ENCODE results near the gene RAB3D. TPM values are rescaled to one million over a fixed set of nuclear protein-coding genes. Genes with fewer than 3 reads are reported as not detected.

Gene RAB3D
- total RNA-seq, 2 experiments from 2014 or later, result 1.2 to 2.2 TPM

DNA sequence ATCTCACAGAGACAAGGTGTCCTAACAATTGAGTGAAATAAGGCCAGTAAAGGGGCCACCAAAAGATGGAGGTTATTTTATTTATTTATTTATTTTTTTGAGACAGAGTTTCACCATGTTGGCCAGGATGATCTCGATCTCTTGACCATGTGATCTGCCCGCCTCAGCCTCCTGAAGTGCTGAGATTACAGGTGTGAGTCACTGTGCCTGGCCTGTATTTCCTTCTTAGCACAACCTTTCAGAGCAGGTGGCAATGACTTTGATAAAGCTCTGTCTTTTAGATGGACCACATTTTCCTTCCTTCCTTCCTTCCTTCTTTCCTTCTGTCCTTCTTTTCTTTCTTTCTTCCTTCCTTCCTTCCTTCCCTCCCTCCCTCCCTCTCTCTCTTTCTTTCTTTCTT is 66.2 kb downstream of the RAB3D start:
- Mint-ChIP-seq H3K27me3 (peaks cover 52% of the 10 kb centered on the region), H3K9me3 (no peaks in the 10 kb centered on the region), H3K27ac (no peak overlapping the region), H3K4me1 (ENCODE audit: low read depth) (no peaks in the 10 kb centered on the region), H3K36me3 (ENCODE audit: low read depth) (no peaks in the 10 kb centered on the region), H3K4me3 (no peak overlapping the region)
- Histone ChIP-seq H3K4me1 (ENCODE audit: insufficient read depth, low read length) (no peaks in the 10 kb centered on the region), H3K4me3 (ENCODE audit: low read length) (no peak overlapping the region), H3K9me3 (ENCODE audit: control insufficient read depth in 1 of 2, insufficient read depth in 1 of 2, low read length in 2 of 2) (peaks cover 6 to 23% of the 10 kb centered on the region in 2 experiments), H3K27me3 (ENCODE audit: control insufficient read depth in 1 of 2, insufficient read depth in 2 of 2, low read length in 2 of 2) (peaks cover 30 to 31% of the 10 kb centered on the region in 2 experiments), H3K36me3 (ENCODE audit: insufficient read depth, low read length) (no peaks in the 10 kb centered on the region), H3K27ac (ENCODE audit: low read depth in 1 of 2, low read length in 2 of 2) (no peak overlapping the region)
- DNase-seq (no peak), ATAC-seq (ENCODE audit: poor library complexity) (no peak)
- no peak for TF ChIP-seq CTCF (IDR thresholded peaks at IDR 0.05)
- ChIA-PET POLR2A (no interaction called here), CTCF (no interaction called here)
- intact Hi-C loops (cut with DNase I, micrococcal nuclease), result no loop called here

Other genes starting within 250 kb of the RAB3D start
- gene SPC24, start 183.9 kb downstream of the RAB3D start, total RNA-seq, result 1 to 10 TPM in 1 of 2 experiments, under 1 TPM in 1; 0.59 to 1.5 TPM
- not detected for gene KANK2, start 142.1 kb downstream of the RAB3D start, total RNA-seq
- not detected for gene ANGPTL8, start 100.0 kb downstream of the RAB3D start, total RNA-seq
- under 1 TPM; 0.14 to 0.38 TPM for gene DOCK6, start 77.1 kb downstream of the RAB3D start, total RNA-seq
- not detected for gene TSPAN16, start 43.5 kb downstream of the RAB3D start, total RNA-seq
- 10 to 100 TPM in 1 of 2 experiments, 1 to 10 TPM in 1; 8.8 to 10.4 TPM for gene TMEM205, start 6.6 kb upstream of the RAB3D start, total RNA-seq
- gene CCDC159, start 6.9 kb upstream of the RAB3D start, total RNA-seq, result 10 to 100 TPM; 35.5 to 42.4 TPM
- gene PLPPR2, start 15.8 kb upstream of the RAB3D start, total RNA-seq, result 1 to 10 TPM; 8.2 TPM
- 1 to 10 TPM; 2.6 to 2.7 TPM for gene SWSAP1, start 35.0 kb upstream of the RAB3D start, total RNA-seq
- gene EPOR, start 44.7 kb upstream of the RAB3D start, total RNA-seq, result 10 to 100 TPM; 10.9 to 11.3 TPM
- gene RGL3, start 79.7 kb upstream of the RAB3D start, total RNA-seq, result not detected
- gene ODAD3, start 95.5 kb upstream of the RAB3D start, total RNA-seq, result not detected
- 100 to 1,000 TPM; 257 to 260 TPM for gene PRKCSH, start 96.0 kb upstream of the RAB3D start, total RNA-seq
- under 1 TPM in 1 of 2 experiments, not detected in 1; 0.66 TPM for gene ELAVL3, start 141.4 kb upstream of the RAB3D start, total RNA-seq
- gene ZNF653, start 166.2 kb upstream of the RAB3D start, total RNA-seq, result 1 to 10 TPM; 7.4 to 7.5 TPM
- 10 to 100 TPM; 27.2 to 27.4 TPM for gene ECSIT, start 189.5 kb upstream of the RAB3D start, total RNA-seq
- not detected for gene CNN1, start 199.2 kb upstream of the RAB3D start, total RNA-seq
- gene ELOF1, start 219.6 kb upstream of the RAB3D start, total RNA-seq, result 10 to 100 TPM; 31.8 to 33.2 TPM
- 10 to 100 TPM; 13.4 to 15.3 TPM for gene ACP5, start 238.0 kb upstream of the RAB3D start, total RNA-seq